Measurements from ENCODE around the gene PIGQ.
A peak's percentile ranks its signal among the peaks of the same experiment; 100 is the strongest.
"Not testable (repeated sequence)": the region's sequence is repeated elsewhere in the genome, so short reads cannot be mapped to it uniquely, and the experiment has no call there.

Gene PIGQ

DNA sequence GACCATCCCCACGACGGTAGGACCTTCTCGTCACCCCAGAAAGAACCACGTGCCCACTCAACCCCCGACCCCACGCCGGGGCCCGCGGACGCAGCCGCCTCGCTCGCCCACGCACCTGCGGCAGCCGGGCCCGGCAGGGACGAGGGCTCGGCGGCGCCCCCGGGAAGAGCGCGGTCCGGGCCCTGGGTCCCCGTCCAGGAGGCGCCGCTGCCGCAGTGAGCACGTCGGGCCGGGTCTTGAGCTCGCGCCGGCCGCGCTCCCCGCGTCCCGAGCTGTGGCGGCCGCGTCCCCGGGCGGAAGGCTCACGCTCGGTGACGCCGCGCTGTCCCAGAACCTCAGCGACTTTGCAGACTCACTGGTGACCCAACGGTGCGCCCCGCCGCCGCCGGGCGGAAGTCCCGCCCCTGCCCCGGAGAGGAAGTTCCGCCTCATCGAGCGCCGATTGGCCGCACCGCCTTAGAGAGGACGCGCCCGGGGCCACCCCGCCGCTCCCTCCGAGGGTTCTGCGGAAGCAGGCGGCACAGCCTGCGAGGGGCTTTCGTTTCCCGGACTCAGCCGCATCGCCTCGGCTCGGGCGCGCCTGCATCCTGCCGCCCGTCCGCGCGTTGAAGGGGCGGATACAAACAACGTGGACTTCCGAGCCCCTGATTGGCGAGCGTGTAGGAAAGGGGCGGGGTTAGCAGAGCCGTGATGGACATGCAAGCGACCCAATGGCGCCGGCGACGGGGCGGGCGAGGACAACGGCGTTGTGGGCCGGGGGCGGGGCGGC, 19.3 kb downstream of the PIGQ start:
- peak; percentile 97 for DNase-seq

- DNase-seq = peak; percentile 99
These were observed 20.0 kb downstream of the PIGQ start, which contains the start of gene RAB40C for GRCh38 chr16:589658-590187. Gene RAB40C, plus strand, starts transcription at chr16:590066. Its CDS starts 226 bp downstream, at chr16:590292.

DNA sequence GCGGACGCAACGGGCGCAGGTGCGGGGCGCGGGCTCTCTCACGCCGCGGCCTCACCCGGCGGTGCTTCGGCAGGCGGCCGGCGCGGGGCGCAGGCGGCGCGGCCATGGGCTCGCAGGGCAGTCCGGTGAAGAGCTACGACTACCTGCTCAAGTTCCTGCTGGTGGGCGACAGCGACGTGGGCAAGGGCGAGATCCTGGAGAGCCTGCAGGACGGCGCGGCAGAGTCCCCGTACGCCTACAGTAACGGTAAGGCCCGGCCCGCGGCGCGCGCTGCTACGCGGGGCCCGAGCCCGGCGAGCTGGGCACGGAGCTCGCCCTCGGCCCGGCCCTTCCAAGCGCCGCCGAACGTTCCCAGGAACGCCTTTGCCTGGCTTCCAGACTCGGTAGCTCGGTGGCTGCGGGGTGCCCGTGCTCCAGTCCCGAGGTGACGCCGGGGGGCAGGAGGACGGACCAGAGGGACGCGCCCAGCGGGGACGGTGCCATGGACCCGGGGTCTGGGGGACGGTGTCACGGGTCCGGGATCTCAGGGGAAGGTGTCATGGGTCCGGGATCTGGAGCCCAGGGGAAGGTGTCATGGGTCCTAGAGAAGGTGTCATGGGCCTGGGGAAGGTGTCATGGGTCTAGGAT, 20.5 kb downstream of the PIGQ start:
- no peak for DNase-seq

DNA sequence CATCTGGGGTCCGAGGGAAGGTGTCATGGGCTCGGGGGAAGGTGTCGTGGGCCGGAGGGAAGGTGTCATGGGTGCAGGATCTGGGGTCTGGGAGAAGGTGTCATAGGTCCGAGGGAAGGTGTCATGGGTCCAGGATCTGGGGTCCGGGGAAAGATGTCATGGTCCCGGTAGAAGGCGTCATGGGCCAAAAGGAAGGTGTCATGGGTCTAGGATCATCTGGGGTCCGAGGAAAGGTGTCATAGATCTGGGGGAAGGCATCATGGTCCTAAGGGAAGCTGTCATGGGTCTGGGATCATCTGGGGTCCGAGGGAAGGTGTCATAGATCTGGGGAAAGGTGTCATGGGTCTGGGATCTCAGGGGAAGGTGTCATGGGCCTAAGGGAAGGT, 21.0 kb downstream of the PIGQ start:
- no peak for DNase-seq

DNA sequence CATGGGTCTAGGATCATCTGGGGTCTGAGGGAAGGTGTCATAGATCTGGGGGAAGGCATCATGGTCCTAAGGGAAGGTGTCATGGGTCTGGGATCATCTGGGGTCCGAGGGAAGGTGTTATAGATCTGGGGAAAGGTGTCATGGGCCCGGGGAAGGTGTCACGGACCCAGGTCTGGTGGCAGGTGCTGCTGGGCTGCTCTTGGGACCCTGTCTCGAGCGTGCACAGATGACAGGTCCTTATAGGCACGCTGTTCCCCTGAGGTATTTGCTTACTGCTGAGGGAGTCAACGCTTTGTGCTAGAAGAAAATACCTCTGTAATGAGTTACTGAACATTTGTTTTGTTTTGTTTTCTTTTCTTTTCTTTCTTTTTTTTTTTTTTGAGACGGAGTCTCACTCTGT, 21.5 kb downstream of the PIGQ start:
- DNase-seq = no peak

- no peak for DNase-seq
These were observed 22.2 kb downstream of the PIGQ start for GRCh38 chr16:591892-592517.

GRCh38 chr16:592518-593306, 22.9 kb downstream of the PIGQ start:
- DNase-seq = no peak

- DNase-seq = no peak
These were observed 23.6 kb downstream of the PIGQ start for GRCh38 chr16:593406-593805.

- DNase-seq = no peak
These were observed 24.0 kb downstream of the PIGQ start for GRCh38 chr16:593807-594206.

DNA sequence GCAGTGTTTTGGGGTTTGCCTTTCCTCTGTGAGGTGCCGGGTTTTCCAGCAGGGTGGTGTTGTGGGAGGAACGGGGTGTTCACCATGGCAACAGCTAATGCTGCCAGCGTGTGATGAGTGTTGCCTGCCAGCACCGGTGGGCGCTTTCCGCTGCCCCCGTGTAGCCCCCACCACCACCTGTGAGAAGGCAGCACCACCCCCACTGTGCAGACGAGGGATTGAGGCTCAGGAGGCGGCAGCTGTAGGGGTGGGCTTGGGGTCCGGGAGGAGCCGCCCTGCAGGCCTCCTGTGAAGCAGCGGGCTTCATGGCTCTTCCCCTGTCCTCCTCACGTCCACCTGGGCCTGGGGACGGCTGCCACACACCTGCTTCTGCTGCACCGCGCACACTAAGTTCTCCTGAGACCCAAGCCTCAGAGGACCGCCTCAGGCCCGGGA, 25.3 kb downstream of the PIGQ start:
- DNase-seq = no peak

- no peak for DNase-seq
These were observed 26.4 kb downstream of the PIGQ start for GRCh38 chr16:595942-596735.

- DNase-seq = no peak
These were observed 26.9 kb downstream of the PIGQ start for GRCh38 chr16:596736-597060.

GRCh38 chr16:597655-598054, 27.9 kb downstream of the PIGQ start:
- DNase-seq = not testable (repeated sequence)

- DNase-seq = no peak
These were observed 29.3 kb downstream of the PIGQ start for GRCh38 chr16:598823-599739.

DNA sequence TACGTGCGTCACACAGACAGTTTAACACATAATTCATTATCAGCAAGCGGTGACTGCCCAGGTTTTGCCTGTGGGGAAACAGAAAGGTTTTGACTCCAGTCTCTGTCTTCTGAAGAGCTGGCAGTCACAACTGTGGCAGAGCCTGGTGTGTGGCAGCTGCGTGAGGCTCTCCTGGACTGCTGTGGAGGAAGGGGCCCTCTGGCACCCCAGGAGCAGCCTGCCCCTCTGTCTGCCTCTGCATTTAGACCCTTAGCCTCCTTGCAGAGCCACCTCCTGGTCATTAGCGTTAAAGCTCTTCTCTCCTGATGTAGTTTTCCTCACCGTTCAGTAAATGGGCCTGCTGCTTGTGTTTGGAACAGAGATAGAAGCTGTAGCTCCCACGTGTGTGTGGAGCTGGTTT, 31.0 kb downstream of the PIGQ start:
- no peak for DNase-seq

DNA sequence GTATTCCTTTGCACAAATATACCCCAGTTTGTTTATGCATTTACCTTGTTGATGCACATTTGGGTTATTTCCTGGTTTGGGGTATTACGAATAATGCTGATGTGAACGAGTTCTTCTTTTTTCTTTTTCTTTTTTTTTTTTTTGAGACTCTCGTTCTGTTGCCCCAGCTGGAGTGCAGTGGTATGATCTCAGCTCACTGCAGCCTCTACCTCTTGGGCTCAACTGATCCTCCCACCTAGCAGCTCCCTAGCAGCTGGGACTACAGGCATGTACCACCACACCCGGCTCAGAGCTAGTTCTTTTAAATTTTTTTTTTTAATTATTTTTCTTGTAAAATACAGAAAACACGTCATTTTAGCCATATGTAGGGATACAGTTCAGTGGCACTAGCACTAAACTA, 34.2 kb downstream of the PIGQ start:
- DNase-seq = no peak

GRCh38 chr16:606656-607307, 37.0 kb downstream of the PIGQ start:
- no peak for DNase-seq

DNA sequence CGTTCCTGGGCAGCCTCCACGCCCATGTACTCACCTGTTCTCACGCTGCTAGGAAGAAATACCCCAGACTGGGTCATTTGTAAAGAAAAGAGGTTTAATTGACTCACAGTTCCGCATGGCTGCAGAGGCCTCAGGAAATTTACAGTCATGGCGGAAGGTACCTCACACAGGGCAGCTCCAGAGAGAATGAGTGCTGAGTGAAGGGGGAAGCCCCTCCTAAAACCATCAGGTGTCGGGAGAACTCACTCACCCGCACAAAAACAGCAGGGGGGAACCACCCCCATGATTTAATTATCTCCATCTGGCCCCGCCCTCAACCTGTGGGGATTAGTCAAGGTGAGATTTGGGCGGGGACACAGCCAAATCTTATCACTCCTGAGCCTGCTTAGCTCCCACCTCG, 38.3 kb downstream of the PIGQ start:
- DNase-seq = no peak

GRCh38 chr16:609316-609715, 39.5 kb downstream of the PIGQ start:
- no peak for DNase-seq

DNA sequence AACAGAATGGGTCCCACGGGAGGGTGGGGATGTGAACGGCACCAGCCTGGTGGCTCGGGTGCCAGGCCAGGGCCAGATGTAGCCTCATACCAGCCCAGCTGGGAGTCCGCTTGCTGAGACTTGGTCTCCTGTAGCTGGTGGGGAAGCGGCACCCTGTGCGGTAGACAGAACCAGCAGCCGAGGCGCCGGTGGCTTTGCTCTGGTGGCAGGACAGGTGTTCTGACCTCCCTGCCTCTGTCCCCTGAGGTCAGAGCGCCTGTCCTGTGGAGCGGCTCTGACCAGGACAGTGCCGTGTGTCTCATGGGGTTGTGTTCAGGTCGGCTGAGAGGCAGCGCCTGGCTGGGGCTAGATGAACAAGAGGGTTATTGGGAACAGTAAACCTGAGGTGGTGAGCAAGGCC, 40.2 kb downstream of the PIGQ start:
- DNase-seq = no peak
